ENCODE measurements around the gene CGB8. TPM values are rescaled to one million over a fixed set of nuclear protein-coding genes. Genes with fewer than 3 reads are reported as not detected.
A peak's percentile ranks its signal among the peaks of the same experiment; 100 is the strongest.
"Not testable (repeated sequence)": the region's sequence is repeated elsewhere in the genome, so short reads cannot be mapped to it uniquely, and the experiment has no call there.

The CGB8 gene
- total RNA-seq, 1 experiment from 2014 or later, result 0.61 TPM

- H3K36me3 ChIP-seq, result no peaks in the 10 kb centered on the region
- H3K27me3 ChIP-seq (replicated peaks), result no peaks in the 10 kb centered on the region
- peaks cover 23% of the 10 kb centered on the region for H3K4me1 ChIP-seq (replicated peaks)
- no peaks in the 10 kb centered on the region for H3K9me3 ChIP-seq (replicated peaks)
- H3K4me3 ChIP-seq, result peak within 1 kb of the TSS; percentile 50
- H3K27ac ChIP-seq, result no peak within 1 kb of the TSS
- peak; percentile 47 to 75 for DNase-seq (ENCODE audit: low read depth in 1 of 2, low spot score in 2 of 2)
These were observed 8.8 kb upstream of the CGB8 start, which contains the start of gene CGB7 for GRCh38 chr19:49057636-49058234. Gene CGB7 (minus strand): TSS chr19:49057749. CDS start chr19:49055375, 2,374 bp downstream.

GRCh38 chr19:49056902-49057596 is 8.1 kb upstream of the CGB8 start:
- H3K4me3 ChIP-seq, result peak overlapping the region; percentile 50
- not testable (repeated sequence) for H3K36me3 ChIP-seq; H3K9me3 ChIP-seq (replicated peaks); H3K27ac ChIP-seq; H3K27me3 ChIP-seq (replicated peaks)
- H3K4me1 ChIP-seq (replicated peaks), result peaks cover 23% of the 10 kb centered on the region
- DNase-seq (ENCODE audit: low read depth in 1 of 2, low spot score in 2 of 2), result peak in 1 of 2 experiments; percentile 21

DNA sequence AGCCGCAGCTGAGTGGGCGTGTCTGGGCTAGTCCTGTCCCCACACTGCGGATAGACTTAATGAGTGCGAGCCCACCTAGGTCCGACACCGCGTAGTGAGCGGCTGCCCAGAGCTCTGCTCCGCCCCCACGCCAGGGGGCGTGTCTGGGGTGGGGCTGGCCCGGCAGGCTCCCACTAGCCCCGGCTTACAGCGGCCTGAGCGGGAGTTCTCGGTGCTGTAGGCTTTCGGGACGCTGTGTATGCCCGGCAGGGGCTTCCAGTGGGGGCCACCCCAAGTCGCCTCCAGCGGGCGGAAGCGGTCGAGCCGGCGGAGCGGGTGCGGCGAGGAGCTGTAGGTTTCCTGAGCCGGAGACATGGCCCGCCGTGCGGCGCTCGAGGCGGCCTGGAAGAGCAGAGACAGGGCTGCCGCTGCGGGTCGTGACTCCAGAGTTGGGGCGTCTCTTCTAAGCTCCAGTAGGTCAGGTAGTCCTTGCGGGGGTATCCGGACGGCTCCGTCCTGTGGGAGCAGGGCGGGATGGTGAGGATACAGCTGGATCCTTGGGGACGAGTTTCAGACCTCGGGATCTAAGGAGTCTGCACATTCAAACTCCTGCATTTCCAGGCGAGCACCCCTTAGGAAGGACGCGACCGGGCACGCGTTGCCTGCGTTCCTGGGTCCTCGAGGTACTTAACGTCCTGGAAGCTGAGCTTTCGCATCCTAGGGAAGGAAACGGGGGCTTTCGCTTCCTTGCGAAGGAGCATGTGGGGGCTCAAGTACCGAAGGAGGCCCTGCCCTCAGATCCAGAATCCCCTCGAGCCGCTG is 7.4 kb upstream of the CGB8 start:
- Histone ChIP-seq H3K36me3 (no peaks in the 10 kb centered on the region), H3K9me3 (replicated peaks) (no peaks in the 10 kb centered on the region), H3K27me3 (replicated peaks) (no peaks in the 10 kb centered on the region), H3K4me3 (peak overlapping the region; percentile 50), H3K27ac (no peak overlapping the region), H3K4me1 (replicated peaks) (peaks cover 23% of the 10 kb centered on the region)
- peak; percentile 71 for DNase-seq (ENCODE audit: low read depth in 1 of 2, low spot score in 2 of 2)

GRCh38 chr19:49050376-49051033 is 1.6 kb upstream of the CGB8 start:
- H3K27me3 ChIP-seq (replicated peaks); H3K27ac ChIP-seq: not testable (repeated sequence)

DNA sequence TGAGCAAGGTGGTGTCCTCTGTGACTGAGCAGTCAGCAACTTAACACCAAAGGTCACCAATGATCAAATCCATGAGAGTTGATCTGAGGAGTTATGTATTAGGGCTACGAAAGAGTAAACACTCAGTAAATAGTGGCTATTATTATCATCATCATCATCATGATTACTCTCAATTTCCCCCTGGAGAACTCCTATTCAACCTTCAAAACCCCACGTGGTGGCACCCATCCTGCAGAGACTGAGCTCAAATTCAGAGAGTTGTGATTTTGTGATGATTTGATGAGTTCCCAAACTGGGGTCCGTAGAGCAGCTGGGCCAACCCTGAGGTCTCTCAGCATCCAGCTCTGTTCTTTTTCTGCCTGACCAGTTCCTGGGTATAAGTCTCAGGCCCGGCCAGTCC is 923 bp upstream of the CGB8 start:
- H3K4me1 ChIP-seq (replicated peaks); H3K4me3 ChIP-seq; DNase-seq (ENCODE audit: low read depth in 1 of 2, low spot score in 2 of 2); H3K9me3 ChIP-seq (replicated peaks); H3K27ac ChIP-seq; H3K27me3 ChIP-seq (replicated peaks); H3K36me3 ChIP-seq: not testable (repeated sequence)

More at GRCh38 chr19:49050376-49051033, 1.6 kb upstream of the CGB8 start:
- H3K4me3 ChIP-seq; H3K4me1 ChIP-seq (replicated peaks); H3K36me3 ChIP-seq; H3K9me3 ChIP-seq (replicated peaks): not testable (repeated sequence)
- peak; percentile 60 to 83 for DNase-seq (ENCODE audit: low read depth in 1 of 2, low spot score in 2 of 2)

DNA sequence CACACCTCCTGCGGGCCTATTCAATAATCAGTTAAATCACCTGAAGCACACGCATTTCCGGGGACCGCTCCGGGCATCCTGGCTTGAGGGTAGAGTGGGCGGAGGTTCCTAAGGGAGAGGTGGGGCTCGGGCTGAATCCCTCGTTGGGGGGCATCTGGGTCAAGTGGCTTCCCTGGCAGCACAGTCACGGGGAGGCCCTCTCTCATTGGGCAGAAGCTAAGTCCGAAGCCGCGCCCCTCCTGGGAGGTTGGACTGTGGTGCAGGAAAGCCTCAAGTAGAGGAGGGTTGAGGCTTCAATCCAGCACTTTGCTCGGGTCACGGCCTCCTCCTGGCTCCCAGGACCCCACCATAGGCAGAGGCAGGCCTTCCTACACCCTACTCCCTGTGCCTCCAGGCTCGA is 5.4 kb downstream of the CGB8 start, which contains the start of gene CGB5:
TSS of gene CGB5 (plus strand) at position 301 of the 400 bp plus-strand sequence. CDS start 362 bp downstream, outside the sequence.
- peaks cover 15% of the 10 kb centered on the region for H3K4me1 ChIP-seq (replicated peaks)
- DNase-seq (ENCODE audit: low read depth in 1 of 2, low spot score in 2 of 2); H3K36me3 ChIP-seq; H3K9me3 ChIP-seq (replicated peaks); H3K4me3 ChIP-seq; H3K27ac ChIP-seq; H3K27me3 ChIP-seq (replicated peaks): not testable (repeated sequence)

- not testable (repeated sequence) for DNase-seq (ENCODE audit: low read depth in 1 of 2, low spot score in 2 of 2); H3K4me3 ChIP-seq; H3K27ac ChIP-seq; H3K36me3 ChIP-seq; H3K27me3 ChIP-seq (replicated peaks); H3K9me3 ChIP-seq (replicated peaks)
- H3K4me1 ChIP-seq (replicated peaks), result peaks cover 20% of the 10 kb centered on the region
These were observed 6.2 kb downstream of the CGB8 start for GRCh38 chr19:49042666-49043065.

DNA sequence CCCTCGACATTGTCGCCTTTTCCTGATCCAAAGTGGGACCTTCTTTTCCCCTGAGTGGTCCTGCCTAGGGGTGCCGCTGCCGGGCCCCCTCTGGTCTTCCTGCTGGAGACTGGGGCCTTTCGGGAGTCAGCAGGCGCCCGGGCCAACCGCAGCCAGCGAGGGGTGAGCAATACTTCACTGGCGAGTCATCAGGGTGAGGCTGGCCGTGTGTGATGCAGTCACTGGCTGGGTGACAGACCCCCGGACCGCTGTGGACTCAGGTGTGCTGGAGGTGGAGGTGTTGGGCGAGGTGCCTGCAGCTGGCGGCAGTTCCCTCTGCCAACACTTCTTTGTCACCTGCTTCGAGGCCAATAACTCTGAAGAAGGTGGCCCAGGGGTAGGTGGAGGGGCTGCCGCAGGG is 6.7 kb downstream of the CGB8 start:
- H3K4me1 ChIP-seq (replicated peaks), result peaks cover 20% of the 10 kb centered on the region
- peak overlapping the region; percentile 48; the same call in 1 of the 2 replicates for H3K27ac ChIP-seq
- H3K36me3 ChIP-seq, result no peaks in the 10 kb centered on the region
- H3K27me3 ChIP-seq (replicated peaks), result no peaks in the 10 kb centered on the region
- no peak overlapping the region for H3K4me3 ChIP-seq
- peak; percentile 46 to 75 for DNase-seq (ENCODE audit: low read depth in 1 of 2, low spot score in 2 of 2)
- H3K9me3 ChIP-seq (replicated peaks), result no peaks in the 10 kb centered on the region

- H3K27ac ChIP-seq; H3K36me3 ChIP-seq; H3K27me3 ChIP-seq (replicated peaks); H3K4me3 ChIP-seq; DNase-seq (ENCODE audit: low read depth in 1 of 2, low spot score in 2 of 2); H3K9me3 ChIP-seq (replicated peaks): not testable (repeated sequence)
- peaks cover 20% of the 10 kb centered on the region for H3K4me1 ChIP-seq (replicated peaks)
These were observed 9.2 kb downstream of the CGB8 start for GRCh38 chr19:49039736-49040135.

DNA sequence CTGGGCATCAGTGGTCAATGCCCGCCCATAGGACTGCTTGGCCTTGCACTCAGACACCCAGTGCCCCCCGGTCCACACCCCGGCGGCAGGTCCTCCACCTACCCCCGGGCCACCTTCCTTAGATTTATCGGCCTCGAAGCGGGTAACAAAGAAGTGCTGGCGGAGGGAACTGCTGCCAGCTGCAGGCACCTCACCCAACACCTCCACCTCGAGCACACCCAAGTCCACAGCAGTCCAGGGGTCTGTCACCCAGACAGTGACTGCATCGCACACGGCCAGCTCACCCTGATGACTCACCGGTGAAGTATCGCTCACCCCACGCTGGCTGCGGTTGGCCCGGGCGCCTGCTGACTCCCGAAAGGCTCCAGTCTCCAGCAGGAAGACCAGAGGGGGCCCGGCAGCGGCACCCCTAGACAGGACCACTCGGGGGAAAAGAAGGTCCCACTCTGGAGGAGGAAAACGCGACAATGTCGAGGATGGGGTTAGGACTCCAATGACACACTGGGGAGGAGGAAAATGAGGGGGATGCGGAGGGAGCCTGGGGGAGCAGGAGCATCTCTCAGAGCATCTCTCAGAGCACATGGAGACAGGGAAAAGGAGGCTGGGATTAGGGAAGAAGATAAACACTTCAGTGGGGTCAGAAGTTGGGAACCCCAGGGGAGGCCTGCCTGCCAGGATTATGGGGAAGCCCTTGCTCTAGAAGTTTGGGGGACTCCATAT is 10.2 kb downstream of the CGB8 start:
- Histone ChIP-seq H3K27ac (peak overlapping the region; percentile 65), H3K4me1 (replicated peaks) (peaks cover 20% of the 10 kb centered on the region)
- not testable (repeated sequence) for H3K27me3 ChIP-seq (replicated peaks); H3K4me3 ChIP-seq; H3K36me3 ChIP-seq; H3K9me3 ChIP-seq (replicated peaks)
- DNase-seq (ENCODE audit: low read depth in 1 of 2, low spot score in 2 of 2), result peak; percentile 64 to 92

DNA sequence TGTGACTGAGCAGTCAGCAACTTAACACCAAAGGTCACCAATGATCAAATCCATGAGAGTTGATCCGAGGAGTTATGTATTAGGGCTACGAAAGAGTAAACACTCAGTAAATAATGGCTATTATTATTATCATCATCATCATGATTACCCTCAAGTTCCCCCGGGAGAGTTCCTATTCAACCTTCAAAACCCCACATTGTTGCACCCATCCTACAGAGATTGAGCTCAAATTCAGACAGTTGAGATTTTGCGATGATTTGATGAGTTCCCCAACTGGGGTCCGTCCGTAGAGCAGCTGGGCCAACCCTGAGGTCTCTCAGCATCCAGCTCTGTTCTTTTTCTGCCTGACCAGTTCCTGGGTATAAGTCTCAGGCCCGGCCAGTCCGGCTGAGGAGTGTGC is 10.8 kb downstream of the CGB8 start:
- not testable (repeated sequence) for H3K27me3 ChIP-seq (replicated peaks); H3K9me3 ChIP-seq (replicated peaks); H3K4me3 ChIP-seq; H3K36me3 ChIP-seq; DNase-seq (ENCODE audit: low read depth in 1 of 2, low spot score in 2 of 2)
- H3K4me1 ChIP-seq (replicated peaks), result peaks cover 20% of the 10 kb centered on the region
- H3K27ac ChIP-seq, result peak overlapping the region; percentile 65; the same call in 1 of the 2 replicates

DNA sequence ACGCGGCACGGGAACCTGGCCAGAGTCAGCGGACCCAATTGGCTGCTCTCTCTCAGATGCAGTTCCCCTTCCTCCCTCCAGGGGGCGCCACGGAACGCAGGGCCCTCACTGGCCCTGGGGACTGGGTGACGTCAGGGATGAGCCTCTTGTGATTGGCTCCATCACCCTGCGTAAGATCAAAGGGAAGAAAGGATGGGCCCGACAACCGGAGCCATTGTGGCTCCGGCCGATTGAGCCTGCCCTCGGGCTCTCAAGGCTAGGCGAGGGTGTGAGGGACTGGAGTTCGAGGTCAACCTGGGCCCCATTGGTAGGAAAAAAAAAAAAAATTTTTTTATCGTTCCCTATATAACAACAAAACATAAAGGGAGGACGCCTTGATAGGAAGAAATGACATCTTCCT is 12.1 kb downstream of the CGB8 start, which contains the start of gene CGB1:
TSS of gene CGB1 (minus strand) at position 81 of the 400 bp plus-strand sequence. CDS start 184 bp downstream, outside the sequence.
- not testable (repeated sequence) for H3K9me3 ChIP-seq (replicated peaks); H3K27ac ChIP-seq; H3K36me3 ChIP-seq; H3K27me3 ChIP-seq (replicated peaks); DNase-seq (ENCODE audit: low read depth in 1 of 2, low spot score in 2 of 2); H3K4me3 ChIP-seq
- peaks cover 16% of the 10 kb centered on the region for H3K4me1 ChIP-seq (replicated peaks)
